AG09309 (cell line): ENCODE measurements around the gene USP30.

Source experiments
- DNase-seq: peaks from one replicate; pipeline ENCODE4 v3.0.0-alpha.2; 2010; ENCODE audit warnings: low read depth
- H3K4me3 ChIP-seq: 2 replicates; pipeline ENCODE4 v1.5.1; 2011; ENCODE audit warnings: mild to moderate bottlenecking, low read depth, low read length, moderate library complexity; ENCODE audit not compliant: control insufficient read depth
- CTCF ChIP-seq: IDR thresholded peaks from 2 replicates; pipeline ENCODE4 v1.5.1; 2011; ENCODE audit warnings: mild to moderate bottlenecking, low read depth, low read length, inconsistent platforms; ENCODE audit not compliant: insufficient read depth, control insufficient read depth; ENCODE audit errors: missing control alignments

USP30 gene

GRCh38 chr12:109097140-109097434 lies 44.7 kb downstream of the USP30 start:
- TF ChIP-seq CTCF: no peak
- no peak for DNase-seq
- peak overlapping the region; percentile 93 for H3K4me3 ChIP-seq

GRCh38 chr12:109097435-109098182 lies 45.2 kb downstream of the USP30 start, which contains the start of gene UNG:
TSS of gene UNG (plus strand) at chr12:109097597. CDS start at chr12:109097680, 83 bp downstream.
- TF ChIP-seq CTCF: no peak
- peak; percentile 66 for DNase-seq
- peak within 1 kb of the TSS; percentile 93 for H3K4me3 ChIP-seq

- peak overlapping the region; percentile 93 for H3K4me3 ChIP-seq
- no peak for DNase-seq
- no peak for TF ChIP-seq CTCF
Observed at GRCh38 chr12:109098183-109098604, 45.8 kb downstream of the USP30 start.

GRCh38 chr12:109098651-109099050 lies 46.3 kb downstream of the USP30 start:
- DNase-seq: no peak
- peak overlapping the region; percentile 93 for H3K4me3 ChIP-seq
- no peak for TF ChIP-seq CTCF

- no peak for TF ChIP-seq CTCF
- no peak for DNase-seq
- H3K4me3 ChIP-seq: peak overlapping the region; percentile 9
Observed at GRCh38 chr12:109099431-109100020, 47.1 kb downstream of the USP30 start.

GRCh38 chr12:109100741-109101140 lies 48.4 kb downstream of the USP30 start:
- no peak overlapping the region for H3K4me3 ChIP-seq
- TF ChIP-seq CTCF: no peak
- DNase-seq: no peak
